WTC11 (cell line): ENCODE results near the gene HNRNPC. TPM values are rescaled to one million over a fixed set of nuclear protein-coding genes. Genes with fewer than 3 reads are reported as not detected.

Experiments
- ATAC-seq: fragments of 200-7000 bp; cut with Tn5 transposase; 2 replicates; pipeline ENCODE4 v1.10.0; 2021; ENCODE audit warnings: mild to moderate bottlenecking, moderate library complexity
- CTCF ChIA-PET: fragments of 300-600 bp; sonication (Branson Sonifier 250); formaldehyde crosslinking; loops from one replicate; lab custom pipeline; 2021; ENCODE audit warnings: antibody characterized with exemption; lab: Charles Lee
- POLR2A ChIA-PET: fragments of 350-600 bp; sonication (Branson Sonifier 250); formaldehyde crosslinking; loops from one replicate; lab custom pipeline; 2021; ENCODE audit warnings: antibody characterized with exemption; lab: Charles Lee
- DNase-seq: peaks from one replicate; pipeline ENCODE4 v3.0.0; 2021; ENCODE audit warnings: low spot score
- H3K27ac Mint-ChIP-seq: 2 replicates; pipeline ENCODE4 v1.8.0; 2021; ENCODE audit warnings: mixed read lengths
- H3K27me3 Mint-ChIP-seq: 2 replicates; pipeline ENCODE4 v1.8.0; 2021; ENCODE audit warnings: low read depth, mild to moderate bottlenecking, moderate library complexity, mixed read lengths
- H3K36me3 Mint-ChIP-seq: 2 replicates; pipeline ENCODE4 v1.8.0; 2021; ENCODE audit warnings: mixed read lengths
- H3K4me1 Mint-ChIP-seq: 2 replicates; pipeline ENCODE4 v1.8.0; 2022; ENCODE audit warnings: mixed read lengths
- H3K4me3 Mint-ChIP-seq: 2 replicates; pipeline ENCODE4 v1.8.0; 2021; ENCODE audit warnings: mild to moderate bottlenecking, moderate library complexity, mixed read lengths
- H3K9me3 Mint-ChIP-seq: 2 replicates; pipeline ENCODE4 v1.8.0; 2021; ENCODE audit warnings: mixed read lengths
- CREM ChIP-seq: sonication (generic); formaldehyde crosslinking; IDR thresholded peaks from 2 replicates; pipeline ENCODE4 v1.8.1; 2022; ENCODE audit warnings: mild to moderate bottlenecking, missing genetic modification reagents, moderate library complexity
- EMX1 ChIP-seq: fragments of 250-450 bp; sonication (Bioruptor Pico); IDR thresholded peaks from 2 replicates; pipeline ENCODE4 v1.8.0; 2021; ENCODE audit warnings: mild to moderate bottlenecking
- ETV6 ChIP-seq: sonication (generic); formaldehyde crosslinking; IDR thresholded peaks from 2 replicates; pipeline ENCODE4 v1.8.1; 2022; ENCODE audit warnings: mild to moderate bottlenecking, missing genetic modification reagents
- FOXP1 ChIP-seq: sonication (generic); formaldehyde crosslinking; IDR thresholded peaks from 2 replicates; pipeline ENCODE4 v1.8.0; 2022; ENCODE audit warnings: missing genetic modification reagents, mild to moderate bottlenecking, moderate library complexity, borderline replicate concordance
- HMGA2 ChIP-seq: fragments of 250-450 bp; sonication (Bioruptor Pico); IDR thresholded peaks from 2 replicates; pipeline ENCODE4 v1.4.0; 2021; ENCODE audit warnings: mild to moderate bottlenecking, moderate library complexity
- IRF2 ChIP-seq: sonication (generic); formaldehyde crosslinking; IDR thresholded peaks from 2 replicates; pipeline ENCODE4 v1.8.0; 2022; ENCODE audit warnings: low read depth, missing genetic modification reagents, borderline replicate concordance
- NFATC4 ChIP-seq: fragments of 250-450 bp; sonication (Bioruptor Pico); IDR thresholded peaks from 2 replicates; pipeline ENCODE4 v1.9.0; 2021; ENCODE audit warnings: mild to moderate bottlenecking
- NR1H2 ChIP-seq: sonication (generic); formaldehyde crosslinking; IDR thresholded peaks from 2 replicates; pipeline ENCODE4 v1.9.0; 2021; ENCODE audit warnings: mild to moderate bottlenecking, moderate library complexity, missing genetic modification reagents
- NR3C1 ChIP-seq: sonication (generic); formaldehyde crosslinking; conservative IDR thresholded peaks from 2 replicates; pipeline ENCODE4 v1.8.1; 2023; ENCODE audit warnings: low read depth, mild to moderate bottlenecking, missing genetic modification reagents
- OVOL2 ChIP-seq: fragments of 250-450 bp; sonication (Bioruptor Pico); IDR thresholded peaks from 2 replicates; pipeline ENCODE4 v1.9.0; 2021; ENCODE audit warnings: mild to moderate bottlenecking, borderline replicate concordance
- SMAD4 ChIP-seq: sonication (generic); formaldehyde crosslinking; IDR thresholded peaks from 2 replicates; pipeline ENCODE4 v1.8.0; 2022; ENCODE audit warnings: mild to moderate bottlenecking, missing genetic modification reagents
- SP1 ChIP-seq: sonication (generic); formaldehyde crosslinking; conservative IDR thresholded peaks from 2 replicates; pipeline ENCODE4 v1.8.1; 2022; ENCODE audit warnings: missing genetic modification reagents
- ZBTB21 ChIP-seq: sonication (generic); formaldehyde crosslinking; IDR thresholded peaks from 2 replicates; pipeline ENCODE4 v1.8.1; 2023; ENCODE audit warnings: mild to moderate bottlenecking, missing genetic modification reagents, borderline replicate concordance
- ZNF232 ChIP-seq: sonication (generic); formaldehyde crosslinking; IDR thresholded peaks from 2 replicates; pipeline ENCODE4 v1.8.0; 2022; ENCODE audit warnings: mild to moderate bottlenecking, missing genetic modification reagents
- ZNF396 ChIP-seq: fragments of 250-450 bp; sonication (Bioruptor Pico); IDR thresholded peaks from 2 replicates; pipeline ENCODE4 v1.8.0; 2021; ENCODE audit warnings: mild to moderate bottlenecking, moderate library complexity, borderline replicate concordance
- ZNF671 ChIP-seq: fragments of 250-450 bp; sonication (Bioruptor Pico); IDR thresholded peaks from 2 replicates; pipeline ENCODE4 v1.8.0; 2021; ENCODE audit warnings: mild to moderate bottlenecking
- total RNA-seq: library from RNA; stranded (reverse); gene quantifications from 3 replicates; pipeline ENCODE4 v1.2.3, GENCODE V29; 2021
- TF ChIP-seq, protein P1 (sequence below): sonication (generic); formaldehyde crosslinking; IDR thresholded peaks from 2 replicates; pipeline ENCODE4 v1.8.0; 2023; ENCODE audit warnings: mild to moderate bottlenecking, missing genetic modification reagents
- TF ChIP-seq, protein P2 (sequence below): sonication (generic); formaldehyde crosslinking; IDR thresholded peaks from 2 replicates; pipeline ENCODE4 v1.8.1; 2022; ENCODE audit warnings: low read depth, mild to moderate bottlenecking, moderate library complexity, missing genetic modification reagents, borderline replicate concordance
- TF ChIP-seq, protein P3 (sequence below): fragments of 250-450 bp; sonication (Bioruptor Pico); IDR thresholded peaks from 2 replicates; pipeline ENCODE4 v1.9.0; 2021; ENCODE audit warnings: moderate library complexity, mild to moderate bottlenecking, inconsistent platforms, borderline replicate concordance
- TF ChIP-seq, protein P4 (sequence below): sonication (generic); formaldehyde crosslinking; IDR thresholded peaks from 2 replicates; pipeline ENCODE4 v1.8.1; 2023; ENCODE audit warnings: mild to moderate bottlenecking, missing genetic modification reagents
- TF ChIP-seq, protein P5 (sequence below): sonication (generic); formaldehyde crosslinking; IDR thresholded peaks from 2 replicates; pipeline ENCODE4 v1.8.0; 2022; ENCODE audit warnings: missing genetic modification reagents
- TF ChIP-seq, protein P6 (sequence below): sonication (generic); formaldehyde crosslinking; IDR thresholded peaks from 2 replicates; pipeline ENCODE4 v1.8.0; 2022; ENCODE audit warnings: mild to moderate bottlenecking, missing genetic modification reagents
- TF ChIP-seq, protein P7 (sequence below): fragments of 200-600 bp; IDR thresholded peaks from 2 replicates; pipeline ENCODE4 v1.8.0; 2022; ENCODE audit warnings: antibody characterized with exemption

HNRNPC gene
- total RNA-seq, 1 experiment from 2014 or later = 982 TPM

DNA sequence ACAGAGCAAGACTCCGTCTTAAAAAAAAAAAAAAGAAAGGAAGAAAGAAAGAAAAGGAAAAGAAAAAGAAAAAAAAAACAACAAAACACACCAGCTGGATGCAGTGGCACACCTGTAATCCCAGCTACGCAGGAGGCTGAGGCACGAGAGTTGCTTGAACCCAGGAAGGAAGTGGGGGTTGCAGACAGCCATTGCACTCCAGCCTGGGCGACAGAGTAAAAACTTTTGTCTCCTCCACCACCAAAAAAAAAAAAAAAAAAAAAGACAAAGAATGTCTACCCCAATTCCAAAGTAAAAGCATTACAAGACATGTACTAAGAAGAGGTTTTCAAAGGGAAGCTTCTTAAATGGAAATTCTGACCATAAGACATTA, 53.4 kb downstream of the HNRNPC start:
- Mint-ChIP-seq H3K27me3 (no peaks in the 10 kb centered on the region), H3K4me3 (no peak overlapping the region), H3K27ac (peak overlapping the region; percentile 79)
- ATAC-seq (no peak), DNase-seq (no peak)
- TF ChIP-seq NR1H2 (CRISPR knock-in tag) = no peak
- TF ChIP-seq SP1 (CRISPR knock-in tag) = no peak
- TF ChIP-seq, protein P1, sequence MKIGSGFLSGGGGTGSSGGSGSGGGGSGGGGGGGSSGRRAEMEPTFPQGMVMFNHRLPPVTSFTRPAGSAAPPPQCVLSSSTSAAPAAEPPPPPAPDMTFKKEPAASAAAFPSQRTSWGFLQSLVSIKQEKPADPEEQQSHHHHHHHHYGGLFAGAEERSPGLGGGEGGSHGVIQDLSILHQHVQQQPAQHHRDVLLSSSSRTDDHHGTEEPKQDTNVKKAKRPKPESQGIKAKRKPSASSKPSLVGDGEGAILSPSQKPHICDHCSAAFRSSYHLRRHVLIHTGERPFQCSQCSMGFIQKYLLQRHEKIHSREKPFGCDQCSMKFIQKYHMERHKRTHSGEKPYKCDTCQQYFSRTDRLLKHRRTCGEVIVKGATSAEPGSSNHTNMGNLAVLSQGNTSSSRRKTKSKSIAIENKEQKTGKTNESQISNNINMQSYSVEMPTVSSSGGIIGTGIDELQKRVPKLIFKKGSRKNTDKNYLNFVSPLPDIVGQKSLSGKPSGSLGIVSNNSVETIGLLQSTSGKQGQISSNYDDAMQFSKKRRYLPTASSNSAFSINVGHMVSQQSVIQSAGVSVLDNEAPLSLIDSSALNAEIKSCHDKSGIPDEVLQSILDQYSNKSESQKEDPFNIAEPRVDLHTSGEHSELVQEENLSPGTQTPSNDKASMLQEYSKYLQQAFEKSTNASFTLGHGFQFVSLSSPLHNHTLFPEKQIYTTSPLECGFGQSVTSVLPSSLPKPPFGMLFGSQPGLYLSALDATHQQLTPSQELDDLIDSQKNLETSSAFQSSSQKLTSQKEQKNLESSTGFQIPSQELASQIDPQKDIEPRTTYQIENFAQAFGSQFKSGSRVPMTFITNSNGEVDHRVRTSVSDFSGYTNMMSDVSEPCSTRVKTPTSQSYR = no peak
- no peak for TF ChIP-seq ETV6
- no peak for TF ChIP-seq ZNF396 (CRISPR knock-in tag)
- TF ChIP-seq ZNF232 (CRISPR knock-in tag) = no peak
- TF ChIP-seq, protein P2, sequence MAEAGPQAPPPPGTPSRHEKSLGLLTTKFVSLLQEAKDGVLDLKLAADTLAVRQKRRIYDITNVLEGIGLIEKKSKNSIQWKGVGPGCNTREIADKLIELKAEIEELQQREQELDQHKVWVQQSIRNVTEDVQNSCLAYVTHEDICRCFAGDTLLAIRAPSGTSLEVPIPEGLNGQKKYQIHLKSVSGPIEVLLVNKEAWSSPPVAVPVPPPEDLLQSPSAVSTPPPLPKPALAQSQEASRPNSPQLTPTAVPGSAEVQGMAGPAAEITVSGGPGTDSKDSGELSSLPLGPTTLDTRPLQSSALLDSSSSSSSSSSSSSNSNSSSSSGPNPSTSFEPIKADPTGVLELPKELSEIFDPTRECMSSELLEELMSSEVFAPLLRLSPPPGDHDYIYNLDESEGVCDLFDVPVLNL (CRISPR knock-in tag) = no peak
- no peak for TF ChIP-seq ZNF671 (CRISPR knock-in tag)
- TF ChIP-seq, protein P3, sequence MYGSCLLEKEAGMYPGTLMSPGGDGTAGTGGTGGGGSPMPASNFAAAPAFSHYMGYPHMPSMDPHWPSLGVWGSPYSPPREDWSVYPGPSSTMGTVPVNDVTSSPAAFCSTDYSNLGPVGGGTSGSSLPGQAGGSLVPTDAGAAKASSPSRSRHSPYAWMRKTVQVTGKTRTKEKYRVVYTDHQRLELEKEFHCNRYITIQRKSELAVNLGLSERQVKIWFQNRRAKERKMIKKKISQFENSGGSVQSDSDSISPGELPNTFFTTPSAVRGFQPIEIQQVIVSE (CRISPR knock-in tag) = no peak
- TF ChIP-seq, all 79 proteins: peak for 0
- CTCF ChIA-PET = no interaction called here
- Mint-ChIP-seq H3K36me3 (peaks cover 78% of the 10 kb centered on the region), H3K9me3 (no peaks in the 10 kb centered on the region), H3K4me1 (peaks cover 50% of the 10 kb centered on the region)
- POLR2A ChIA-PET = interaction anchor here (0.7 kb wide), 1 partner anchor 455 kb away, joined by 3 read pairs; no protein-coding TSS in a partner anchor

DNA sequence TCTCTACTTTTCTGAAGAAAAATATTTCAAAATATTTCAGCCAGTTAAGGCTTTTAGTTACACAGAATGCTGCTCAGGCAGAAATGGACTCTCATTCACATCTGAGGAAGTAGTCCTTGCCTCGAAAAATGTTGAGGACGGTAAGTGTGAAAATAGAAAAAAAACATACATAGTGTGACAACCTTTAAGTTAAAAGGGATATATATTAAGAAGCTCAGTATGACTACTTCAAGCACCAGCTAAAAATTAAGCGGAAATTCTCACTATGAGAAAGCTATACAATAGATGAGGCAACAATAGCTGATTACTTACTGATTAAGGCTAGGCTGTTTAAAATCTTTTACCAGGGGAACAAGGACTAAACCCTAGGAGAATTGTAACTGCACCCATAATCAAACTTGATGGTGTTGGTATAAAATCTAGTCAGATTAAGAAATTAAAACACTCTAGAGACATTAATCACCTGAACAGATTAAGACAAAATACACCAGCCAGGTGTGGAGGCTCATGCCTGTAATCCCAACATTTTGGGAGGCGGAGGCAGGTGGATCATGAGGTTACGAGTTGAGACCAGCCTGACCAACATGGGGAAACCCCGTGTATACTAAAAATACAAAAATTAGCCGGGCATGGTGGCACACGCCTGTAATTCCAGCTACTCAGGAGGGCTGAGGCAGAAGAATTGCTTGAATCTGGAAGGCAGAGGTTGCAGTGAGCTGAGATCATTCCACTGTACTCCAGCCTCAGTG, 53.9 kb downstream of the HNRNPC start:
- DNase-seq (no peak), ATAC-seq (no peak)
- Mint-ChIP-seq H3K27me3 (no peaks in the 10 kb centered on the region), H3K27ac (peak overlapping the region; percentile 77), H3K4me1 (peaks cover 48% of the 10 kb centered on the region), H3K9me3 (no peaks in the 10 kb centered on the region), H3K36me3 (peaks cover 79% of the 10 kb centered on the region), H3K4me3 (no peak overlapping the region)
- ChIA-PET CTCF (no interaction called here), POLR2A (interaction anchor here (0.7 kb wide), 1 partner anchor 456 kb away, joined by 3 read pairs; no protein-coding TSS in a partner anchor)
- TF ChIP-seq OVOL2 (CRISPR knock-in tag) (no peak), EMX1 (no peak), HMGA2 (CRISPR knock-in tag) (no peak), NR3C1 (CRISPR knock-in tag) (no peak), SMAD4 (CRISPR knock-in tag) (no peak), NFATC4 (CRISPR knock-in tag) (no peak), IRF2 (CRISPR knock-in tag) (no peak), CREM (no peak), FOXP1 (no peak), ZBTB21 (CRISPR knock-in tag) (no peak), NR1H2 (CRISPR knock-in tag) (no peak)
- TF ChIP-seq, protein P4, sequence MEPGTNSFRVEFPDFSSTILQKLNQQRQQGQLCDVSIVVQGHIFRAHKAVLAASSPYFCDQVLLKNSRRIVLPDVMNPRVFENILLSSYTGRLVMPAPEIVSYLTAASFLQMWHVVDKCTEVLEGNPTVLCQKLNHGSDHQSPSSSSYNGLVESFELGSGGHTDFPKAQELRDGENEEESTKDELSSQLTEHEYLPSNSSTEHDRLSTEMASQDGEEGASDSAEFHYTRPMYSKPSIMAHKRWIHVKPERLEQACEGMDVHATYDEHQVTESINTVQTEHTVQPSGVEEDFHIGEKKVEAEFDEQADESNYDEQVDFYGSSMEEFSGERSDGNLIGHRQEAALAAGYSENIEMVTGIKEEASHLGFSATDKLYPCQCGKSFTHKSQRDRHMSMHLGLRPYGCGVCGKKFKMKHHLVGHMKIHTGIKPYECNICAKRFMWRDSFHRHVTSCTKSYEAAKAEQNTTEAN (CRISPR knock-in tag) = no peak
- TF ChIP-seq, protein P5, sequence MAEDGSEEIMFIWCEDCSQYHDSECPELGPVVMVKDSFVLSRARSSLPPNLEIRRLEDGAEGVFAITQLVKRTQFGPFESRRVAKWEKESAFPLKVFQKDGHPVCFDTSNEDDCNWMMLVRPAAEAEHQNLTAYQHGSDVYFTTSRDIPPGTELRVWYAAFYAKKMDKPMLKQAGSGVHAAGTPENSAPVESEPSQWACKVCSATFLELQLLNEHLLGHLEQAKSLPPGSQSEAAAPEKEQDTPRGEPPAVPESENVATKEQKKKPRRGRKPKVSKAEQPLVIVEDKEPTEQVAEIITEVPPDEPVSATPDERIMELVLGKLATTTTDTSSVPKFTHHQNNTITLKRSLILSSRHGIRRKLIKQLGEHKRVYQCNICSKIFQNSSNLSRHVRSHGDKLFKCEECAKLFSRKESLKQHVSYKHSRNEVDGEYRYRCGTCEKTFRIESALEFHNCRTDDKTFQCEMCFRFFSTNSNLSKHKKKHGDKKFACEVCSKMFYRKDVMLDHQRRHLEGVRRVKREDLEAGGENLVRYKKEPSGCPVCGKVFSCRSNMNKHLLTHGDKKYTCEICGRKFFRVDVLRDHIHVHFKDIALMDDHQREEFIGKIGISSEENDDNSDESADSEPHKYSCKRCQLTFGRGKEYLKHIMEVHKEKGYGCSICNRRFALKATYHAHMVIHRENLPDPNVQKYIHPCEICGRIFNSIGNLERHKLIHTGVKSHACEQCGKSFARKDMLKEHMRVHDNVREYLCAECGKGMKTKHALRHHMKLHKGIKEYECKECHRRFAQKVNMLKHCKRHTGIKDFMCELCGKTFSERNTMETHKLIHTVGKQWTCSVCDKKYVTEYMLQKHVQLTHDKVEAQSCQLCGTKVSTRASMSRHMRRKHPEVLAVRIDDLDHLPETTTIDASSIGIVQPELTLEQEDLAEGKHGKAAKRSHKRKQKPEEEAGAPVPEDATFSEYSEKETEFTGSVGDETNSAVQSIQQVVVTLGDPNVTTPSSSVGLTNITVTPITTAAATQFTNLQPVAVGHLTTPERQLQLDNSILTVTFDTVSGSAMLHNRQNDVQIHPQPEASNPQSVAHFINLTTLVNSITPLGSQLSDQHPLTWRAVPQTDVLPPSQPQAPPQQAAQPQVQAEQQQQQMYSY = no peak
- TF ChIP-seq, protein P6, sequence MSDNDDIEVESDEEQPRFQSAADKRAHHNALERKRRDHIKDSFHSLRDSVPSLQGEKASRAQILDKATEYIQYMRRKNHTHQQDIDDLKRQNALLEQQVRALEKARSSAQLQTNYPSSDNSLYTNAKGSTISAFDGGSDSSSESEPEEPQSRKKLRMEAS (CRISPR knock-in tag) = no peak
- TF ChIP-seq, protein P7, sequence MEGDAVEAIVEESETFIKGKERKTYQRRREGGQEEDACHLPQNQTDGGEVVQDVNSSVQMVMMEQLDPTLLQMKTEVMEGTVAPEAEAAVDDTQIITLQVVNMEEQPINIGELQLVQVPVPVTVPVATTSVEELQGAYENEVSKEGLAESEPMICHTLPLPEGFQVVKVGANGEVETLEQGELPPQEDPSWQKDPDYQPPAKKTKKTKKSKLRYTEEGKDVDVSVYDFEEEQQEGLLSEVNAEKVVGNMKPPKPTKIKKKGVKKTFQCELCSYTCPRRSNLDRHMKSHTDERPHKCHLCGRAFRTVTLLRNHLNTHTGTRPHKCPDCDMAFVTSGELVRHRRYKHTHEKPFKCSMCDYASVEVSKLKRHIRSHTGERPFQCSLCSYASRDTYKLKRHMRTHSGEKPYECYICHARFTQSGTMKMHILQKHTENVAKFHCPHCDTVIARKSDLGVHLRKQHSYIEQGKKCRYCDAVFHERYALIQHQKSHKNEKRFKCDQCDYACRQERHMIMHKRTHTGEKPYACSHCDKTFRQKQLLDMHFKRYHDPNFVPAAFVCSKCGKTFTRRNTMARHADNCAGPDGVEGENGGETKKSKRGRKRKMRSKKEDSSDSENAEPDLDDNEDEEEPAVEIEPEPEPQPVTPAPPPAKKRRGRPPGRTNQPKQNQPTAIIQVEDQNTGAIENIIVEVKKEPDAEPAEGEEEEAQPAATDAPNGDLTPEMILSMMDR = no peak
